GM12873 (cell line): ENCODE measurements around the gene MAML2.

ENCODE experiments used
- TF ChIP-seq, protein P1 (sequence below): IDR thresholded peaks from 2 replicates; pipeline ENCODE4 v1.5.1; 2012; ENCODE audit warnings: low read depth, mild to moderate bottlenecking, moderate library complexity, low read length, control low read depth; ENCODE audit not compliant: insufficient read depth; ENCODE audit errors: missing control alignments

MAML2 gene

DNA sequence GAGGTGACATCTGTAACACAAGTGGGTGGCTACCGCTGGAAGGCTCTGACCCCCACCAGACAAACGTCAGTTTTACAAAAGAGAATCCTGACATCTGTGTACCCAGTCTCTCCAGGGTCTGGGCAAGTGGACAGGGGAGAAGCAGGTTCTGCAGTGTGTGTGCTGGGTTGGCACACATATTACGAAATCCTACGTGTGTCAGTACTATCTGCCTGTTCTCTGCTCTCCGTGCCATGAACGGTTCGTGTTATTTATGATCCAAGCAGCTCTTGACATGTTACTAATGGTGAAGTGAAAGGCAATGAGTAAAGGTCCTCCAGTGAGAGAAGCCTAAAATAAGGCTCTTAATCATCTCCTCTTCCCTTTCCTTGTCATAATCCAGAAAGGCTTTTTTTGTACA, 217.6 kb downstream of the MAML2 start:
- TF ChIP-seq, protein P1, sequence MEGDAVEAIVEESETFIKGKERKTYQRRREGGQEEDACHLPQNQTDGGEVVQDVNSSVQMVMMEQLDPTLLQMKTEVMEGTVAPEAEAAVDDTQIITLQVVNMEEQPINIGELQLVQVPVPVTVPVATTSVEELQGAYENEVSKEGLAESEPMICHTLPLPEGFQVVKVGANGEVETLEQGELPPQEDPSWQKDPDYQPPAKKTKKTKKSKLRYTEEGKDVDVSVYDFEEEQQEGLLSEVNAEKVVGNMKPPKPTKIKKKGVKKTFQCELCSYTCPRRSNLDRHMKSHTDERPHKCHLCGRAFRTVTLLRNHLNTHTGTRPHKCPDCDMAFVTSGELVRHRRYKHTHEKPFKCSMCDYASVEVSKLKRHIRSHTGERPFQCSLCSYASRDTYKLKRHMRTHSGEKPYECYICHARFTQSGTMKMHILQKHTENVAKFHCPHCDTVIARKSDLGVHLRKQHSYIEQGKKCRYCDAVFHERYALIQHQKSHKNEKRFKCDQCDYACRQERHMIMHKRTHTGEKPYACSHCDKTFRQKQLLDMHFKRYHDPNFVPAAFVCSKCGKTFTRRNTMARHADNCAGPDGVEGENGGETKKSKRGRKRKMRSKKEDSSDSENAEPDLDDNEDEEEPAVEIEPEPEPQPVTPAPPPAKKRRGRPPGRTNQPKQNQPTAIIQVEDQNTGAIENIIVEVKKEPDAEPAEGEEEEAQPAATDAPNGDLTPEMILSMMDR: no peak

DNA sequence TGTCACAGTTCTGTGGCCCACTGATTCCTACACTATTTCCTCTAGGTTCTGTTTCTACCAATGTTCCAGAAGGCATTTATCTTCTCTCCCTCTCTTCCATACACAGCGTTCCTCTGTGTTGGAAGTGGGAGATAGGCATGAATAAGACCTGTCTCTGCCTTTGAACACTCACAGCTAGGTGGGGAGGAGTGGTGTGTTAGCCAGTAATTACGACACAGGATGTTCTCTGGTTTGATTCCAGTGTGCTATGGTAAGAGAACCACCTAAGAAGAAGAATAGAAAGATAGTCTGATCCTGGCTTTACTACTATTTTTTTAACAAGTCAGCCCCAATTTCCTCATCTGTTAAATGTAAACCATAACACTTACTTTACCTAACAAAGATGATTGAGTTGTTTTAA, 218.8 kb downstream of the MAML2 start:
- TF ChIP-seq, protein P1: no peak

DNA sequence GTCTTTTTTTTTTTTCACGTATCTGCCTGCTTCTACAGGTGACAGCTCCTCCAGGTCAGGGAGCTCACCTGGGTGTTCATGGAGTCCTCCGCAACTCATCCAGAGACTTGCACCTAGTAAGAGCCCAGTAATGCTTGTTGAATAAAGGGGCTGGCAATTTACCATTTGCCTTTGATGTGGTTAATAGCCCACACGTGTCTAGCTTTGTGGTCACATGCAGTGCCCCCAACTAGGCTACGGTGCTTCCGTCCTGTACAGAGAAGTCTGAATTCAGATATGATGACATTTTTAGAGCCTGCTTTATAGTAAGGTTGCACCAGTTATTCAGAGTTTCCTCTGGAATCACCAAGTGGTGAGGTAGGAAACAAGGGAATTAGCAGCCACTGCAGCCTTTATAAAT, 219.7 kb downstream of the MAML2 start:
- TF ChIP-seq, protein P1: no peak

DNA sequence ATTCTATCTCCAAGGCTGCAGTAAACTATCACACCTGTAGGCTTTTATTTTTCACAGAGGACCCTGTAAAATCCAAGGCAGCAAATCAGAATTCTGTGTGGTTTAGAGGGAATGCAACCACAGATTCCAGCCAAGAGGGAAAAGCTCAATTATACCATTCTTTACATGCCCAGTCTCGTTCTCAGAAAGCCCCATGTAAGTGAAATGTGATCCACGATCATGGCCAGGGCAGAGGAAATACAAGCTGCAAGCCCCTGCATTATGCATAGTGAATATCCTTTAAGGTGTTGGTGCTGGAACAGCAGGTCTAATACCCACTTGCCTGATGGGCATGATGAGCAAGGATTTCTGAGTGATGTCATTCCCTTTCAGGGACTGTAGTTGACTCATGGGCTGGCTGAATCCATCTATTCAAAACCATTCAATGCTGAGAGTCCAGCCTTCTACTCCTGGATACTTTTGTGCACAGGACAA, 220.4 kb downstream of the MAML2 start:
- TF ChIP-seq, protein P1: no peak

DNA sequence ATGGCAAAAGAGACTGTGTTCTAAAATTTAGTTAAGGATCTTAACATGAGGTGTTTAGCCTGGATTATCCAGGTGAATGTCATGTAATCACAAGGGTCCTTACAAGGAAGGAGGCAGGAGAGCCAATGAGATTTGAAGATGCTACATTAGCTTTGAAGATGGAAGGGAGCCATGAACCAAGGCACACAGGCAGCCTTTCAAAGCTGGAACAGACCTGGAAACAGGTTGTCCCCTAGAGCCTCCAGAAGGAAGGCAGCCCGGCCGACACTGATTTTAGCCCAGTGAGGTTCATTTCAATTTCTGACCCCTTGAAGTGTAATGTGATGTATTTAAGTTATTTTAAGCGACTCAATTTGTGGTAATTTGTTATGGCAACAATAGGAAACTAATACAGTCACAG, 223.8 kb downstream of the MAML2 start:
- TF ChIP-seq, protein P1: no peak

DNA sequence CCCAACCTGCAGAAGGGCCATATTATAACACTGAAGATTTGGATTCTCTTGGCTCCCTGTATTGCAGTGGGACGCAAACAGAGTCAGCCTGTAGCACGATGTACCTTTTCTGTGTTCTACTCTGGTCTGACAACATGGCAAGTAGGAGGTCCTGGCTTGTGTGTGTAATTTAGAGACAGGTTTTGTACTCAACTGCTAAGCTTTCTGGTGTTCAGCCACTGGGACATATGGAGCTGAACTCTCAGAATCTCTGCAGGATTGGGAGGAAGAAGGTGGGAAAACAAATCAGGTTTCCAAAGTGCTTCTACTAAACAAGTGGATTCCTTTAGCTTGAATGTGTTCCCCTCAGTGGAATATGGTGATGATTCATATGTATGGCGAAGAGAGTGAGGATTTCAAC, 226.6 kb downstream of the MAML2 start:
- TF ChIP-seq, protein P1: no peak

DNA sequence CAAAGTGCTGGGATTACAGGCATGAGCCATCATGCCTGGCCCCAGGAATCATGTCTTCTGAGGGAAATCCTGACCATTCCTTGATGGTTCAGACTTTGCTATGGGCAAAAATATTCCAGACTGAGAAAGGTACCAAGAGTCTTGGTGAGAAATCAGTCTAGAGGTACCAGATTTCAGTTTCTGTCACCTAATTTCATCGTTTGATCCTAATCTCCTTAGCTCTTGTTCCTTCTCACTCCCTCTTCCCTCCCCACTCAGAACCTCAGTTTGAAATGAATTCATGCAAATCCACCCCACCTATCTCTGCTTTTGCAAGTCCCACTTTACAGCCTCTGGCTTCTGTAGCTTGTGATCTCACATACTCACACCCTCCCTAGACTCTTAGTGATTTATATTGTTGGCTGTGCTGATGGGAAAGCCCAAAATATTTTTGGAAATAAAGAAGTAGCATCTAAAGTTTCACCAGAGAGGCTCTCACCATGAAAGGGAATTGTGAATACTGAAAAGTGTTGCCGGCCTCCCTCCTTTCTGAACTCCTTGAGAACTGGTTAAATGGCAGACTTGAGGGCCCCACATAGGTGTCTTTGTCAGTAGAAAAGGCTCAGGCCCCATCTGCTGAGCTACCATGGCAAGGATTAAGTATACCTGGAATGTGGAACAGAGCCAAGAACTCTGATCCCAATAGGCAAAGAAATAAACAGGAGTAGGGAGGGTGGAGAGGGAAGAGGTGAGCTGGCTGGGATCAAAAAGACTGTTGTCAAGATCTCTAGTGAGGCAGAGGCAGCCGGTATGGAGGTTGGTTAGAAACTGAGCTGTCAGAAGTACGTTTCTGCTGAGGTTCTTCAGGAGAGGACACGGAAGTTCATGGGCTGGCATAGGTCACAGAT, 228.6 kb downstream of the MAML2 start:
- TF ChIP-seq, protein P1: no peak
